ENCODE data around the gene PNMA6A.
"Not testable (repeated sequence)": the region's sequence is repeated elsewhere in the genome, so short reads cannot be mapped to it uniquely, and the experiment has no call there.

Gene PNMA6A

DNA sequence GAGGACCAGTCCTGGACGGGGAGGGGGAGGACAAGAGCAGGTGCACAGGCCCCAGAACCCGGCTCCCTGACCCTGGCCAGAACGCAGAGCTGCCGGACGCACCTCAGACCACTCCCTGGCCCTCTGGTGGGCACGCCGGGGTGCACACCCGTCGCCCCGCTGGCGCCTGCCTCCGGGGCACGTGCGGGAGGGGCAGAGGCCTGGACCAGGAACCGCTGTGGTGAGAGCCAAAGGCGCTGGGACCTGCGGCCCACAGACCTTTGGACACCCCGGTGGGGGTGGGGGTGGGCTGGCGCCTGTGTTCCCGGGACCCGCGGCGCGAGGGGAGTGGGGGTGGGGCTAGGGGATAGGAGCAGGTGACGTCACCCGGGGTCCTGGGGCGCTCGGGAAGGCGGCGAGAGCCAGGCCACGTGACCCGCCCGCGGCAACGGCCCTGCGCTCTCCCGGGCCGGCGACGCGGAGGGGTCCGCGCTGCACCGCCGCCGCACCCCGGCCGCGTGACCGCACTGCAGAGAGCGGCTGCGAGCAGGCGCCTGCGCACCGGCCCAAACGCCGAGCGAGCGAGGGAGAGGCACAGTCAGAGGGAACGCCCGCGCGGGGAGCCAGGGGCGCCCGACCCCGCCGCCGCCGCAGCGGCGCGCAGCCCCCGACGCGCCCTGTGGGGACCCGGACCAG lies at the start of gene PNMA6A:
PNMA6A (plus strand) TSS at position 546 of the 675 bp plus-strand sequence. CDS start 609 bp downstream, outside the sequence.
- not testable (repeated sequence) for DNase-seq

DNA sequence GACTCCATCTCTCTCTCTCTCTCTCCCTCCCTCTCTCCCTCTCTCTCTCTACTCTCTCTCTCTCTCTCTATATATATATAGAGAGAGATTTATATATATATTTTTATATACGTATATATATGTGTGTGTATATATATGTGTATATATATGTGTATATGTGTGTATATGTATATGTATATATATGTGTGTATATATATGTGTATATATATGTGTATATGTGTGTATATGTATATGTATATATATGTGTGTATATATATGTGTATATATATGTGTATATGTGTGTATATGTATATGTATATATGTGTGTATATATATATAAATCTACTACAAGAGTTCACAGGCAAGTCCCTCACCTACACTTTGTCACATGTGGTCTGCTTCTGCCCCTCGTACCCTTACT lies 45.8 kb upstream of the PNMA6A start:
- not testable (repeated sequence) for DNase-seq

DNA sequence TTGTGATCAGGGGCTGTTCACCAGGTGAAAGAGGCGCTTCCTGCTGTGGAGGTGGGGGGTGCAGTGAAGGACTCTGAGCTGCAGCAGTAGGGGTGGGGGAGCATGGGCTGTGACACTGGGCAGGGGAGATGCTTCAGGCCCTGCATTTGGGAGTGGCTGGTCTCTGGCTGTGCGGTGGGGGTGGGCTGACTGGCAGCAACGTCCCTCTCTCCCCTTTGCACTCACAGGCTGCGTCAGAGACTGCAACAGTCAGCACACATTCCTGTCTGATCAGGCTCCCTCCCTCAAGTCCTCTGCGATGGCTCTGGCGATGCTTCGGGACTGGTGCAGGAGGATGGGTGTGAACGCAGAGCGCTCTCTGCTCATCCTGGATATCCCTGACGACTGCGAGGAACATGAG lies 43.8 kb upstream of the PNMA6A start:
- not testable (repeated sequence) for DNase-seq

DNA sequence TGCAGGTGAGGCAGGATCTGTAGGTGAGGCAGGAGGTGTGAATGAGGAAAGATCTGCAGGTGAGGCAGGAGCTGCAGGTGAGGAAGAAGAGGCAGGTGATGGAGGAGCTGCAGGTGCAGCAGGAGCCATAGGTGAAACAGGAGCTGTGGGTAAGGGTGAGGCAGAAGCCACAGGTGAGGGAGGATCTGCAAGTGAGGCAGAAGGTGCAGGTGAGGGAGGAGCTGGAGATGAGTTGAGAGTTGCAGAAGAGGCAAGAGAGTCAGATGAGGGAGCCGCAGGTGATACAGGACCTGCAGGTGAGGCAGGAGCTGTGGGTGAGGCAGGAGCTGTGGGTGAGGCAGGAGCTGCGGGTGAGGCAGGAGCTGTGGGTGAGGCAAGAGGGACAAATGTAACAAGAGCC lies 43.1 kb upstream of the PNMA6A start:
- DNase-seq, result no peak

DNA sequence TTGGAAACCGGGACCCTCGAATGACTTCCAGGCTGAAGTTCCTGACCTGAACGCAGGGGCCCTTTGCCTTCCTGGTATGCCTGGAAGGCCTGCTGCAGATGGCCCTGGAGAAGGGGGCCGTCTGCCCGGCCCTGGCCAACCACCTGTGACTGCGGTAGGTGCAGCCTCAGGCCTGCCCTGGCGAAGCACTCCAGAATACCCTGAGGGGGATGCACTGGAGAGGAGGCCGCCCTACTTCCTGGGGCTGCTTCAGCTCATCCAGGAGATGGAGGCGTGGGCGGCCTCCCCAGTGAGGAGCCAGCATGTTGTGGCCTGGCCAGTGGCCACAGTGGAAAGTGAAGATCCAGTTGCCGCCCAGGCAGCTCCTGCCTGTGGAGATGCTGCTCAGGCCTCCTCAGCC lies 42.4 kb upstream of the PNMA6A start:
- no peak for DNase-seq

DNA sequence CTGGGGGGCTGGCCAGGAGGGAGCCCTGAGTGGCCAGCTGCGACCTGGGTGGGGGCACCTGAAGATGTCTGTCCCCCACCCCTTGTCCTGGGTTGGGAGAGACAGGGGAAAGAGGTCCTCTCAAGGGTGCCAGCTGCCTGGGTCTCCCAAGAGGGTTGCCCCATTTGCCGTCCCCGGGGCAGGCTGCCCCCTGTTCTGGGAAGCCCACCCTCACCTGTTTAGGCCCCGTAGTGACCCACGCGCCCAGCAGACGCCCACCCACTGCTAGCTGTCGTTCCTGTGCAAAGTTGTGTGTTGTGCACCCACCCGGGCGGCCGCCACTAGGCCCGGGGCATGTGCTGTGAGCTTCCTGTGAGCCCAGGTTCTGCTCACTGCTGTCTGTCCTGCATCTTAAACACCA lies 41.5 kb upstream of the PNMA6A start:
- no peak for DNase-seq

DNA sequence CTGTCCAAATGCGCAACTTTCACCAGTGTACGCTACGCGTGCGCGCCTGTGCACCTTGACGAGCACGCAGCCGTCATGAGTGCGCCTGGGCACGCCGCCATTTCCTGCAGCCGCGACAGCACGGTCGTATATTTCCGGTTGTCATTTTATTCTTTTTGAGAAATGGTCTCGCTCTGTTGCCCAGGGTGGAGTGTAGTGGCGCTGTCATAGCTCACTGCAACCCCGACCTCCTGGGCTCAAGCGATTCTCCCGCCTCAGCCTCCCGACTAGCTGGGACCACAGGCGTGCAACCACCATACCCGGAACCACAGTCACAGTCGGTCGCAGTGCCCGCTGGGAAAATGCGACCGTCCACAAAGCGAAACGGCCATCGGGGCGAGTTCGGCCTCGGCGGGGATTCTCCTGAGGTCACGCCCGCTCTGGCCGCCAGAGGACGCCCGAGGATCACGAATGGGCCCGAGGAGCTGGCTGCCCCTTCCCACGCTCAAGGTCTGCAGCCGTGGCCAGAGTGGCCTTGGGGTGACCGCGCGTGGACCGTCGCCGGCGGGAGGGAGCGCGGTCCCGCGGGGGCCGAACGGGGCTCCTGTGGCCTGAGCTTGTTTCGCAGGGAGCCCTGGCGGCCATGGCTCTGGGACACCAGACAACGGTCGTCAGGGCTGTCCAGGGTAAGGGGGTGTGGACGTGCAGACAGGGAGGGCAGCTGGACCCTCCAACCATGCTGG lies 39.7 kb upstream of the PNMA6A start:
- DNase-seq, result peak in 1 of 2 donors; percentile 50

DNA sequence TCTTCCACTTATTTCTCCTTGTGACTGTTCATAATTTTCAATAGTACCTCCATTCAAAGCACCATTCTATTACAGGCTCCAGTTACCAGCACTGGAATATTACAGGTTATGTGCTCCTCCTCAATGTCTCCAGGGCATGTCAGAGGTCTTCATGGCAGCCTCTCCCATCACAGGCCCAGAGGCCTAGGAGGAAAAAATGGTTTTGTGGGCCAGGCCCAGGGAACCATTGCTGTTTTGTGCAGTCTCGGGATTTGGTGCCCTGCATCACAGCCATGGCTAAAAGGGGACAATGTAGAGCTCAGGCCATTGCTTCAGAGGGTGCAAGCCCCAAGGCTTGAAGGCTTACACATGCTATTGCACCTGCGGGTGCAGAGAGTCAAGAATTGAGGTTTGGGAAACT lies 23.2 kb upstream of the PNMA6A start:
- DNase-seq, result no peak

DNA sequence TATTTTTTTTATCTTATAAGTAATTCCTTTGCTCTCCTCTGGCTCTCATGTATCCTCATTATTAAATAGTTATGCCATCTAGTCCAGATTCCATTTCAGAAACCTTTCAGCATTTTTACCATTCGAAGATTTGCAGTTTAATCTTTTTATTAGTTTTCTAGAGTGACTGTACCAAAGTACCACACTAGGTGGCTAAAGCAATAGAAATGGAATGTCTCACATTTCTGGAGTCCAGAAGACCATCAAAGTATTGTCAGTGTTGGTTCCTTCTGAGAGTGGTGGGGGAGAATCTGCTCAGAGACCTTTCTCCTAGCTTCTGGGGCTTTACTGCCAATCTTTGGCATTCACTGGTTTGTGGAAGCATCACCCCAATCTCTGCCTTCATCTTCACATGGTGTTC lies 19.7 kb upstream of the PNMA6A start:
- no peak for DNase-seq

DNA sequence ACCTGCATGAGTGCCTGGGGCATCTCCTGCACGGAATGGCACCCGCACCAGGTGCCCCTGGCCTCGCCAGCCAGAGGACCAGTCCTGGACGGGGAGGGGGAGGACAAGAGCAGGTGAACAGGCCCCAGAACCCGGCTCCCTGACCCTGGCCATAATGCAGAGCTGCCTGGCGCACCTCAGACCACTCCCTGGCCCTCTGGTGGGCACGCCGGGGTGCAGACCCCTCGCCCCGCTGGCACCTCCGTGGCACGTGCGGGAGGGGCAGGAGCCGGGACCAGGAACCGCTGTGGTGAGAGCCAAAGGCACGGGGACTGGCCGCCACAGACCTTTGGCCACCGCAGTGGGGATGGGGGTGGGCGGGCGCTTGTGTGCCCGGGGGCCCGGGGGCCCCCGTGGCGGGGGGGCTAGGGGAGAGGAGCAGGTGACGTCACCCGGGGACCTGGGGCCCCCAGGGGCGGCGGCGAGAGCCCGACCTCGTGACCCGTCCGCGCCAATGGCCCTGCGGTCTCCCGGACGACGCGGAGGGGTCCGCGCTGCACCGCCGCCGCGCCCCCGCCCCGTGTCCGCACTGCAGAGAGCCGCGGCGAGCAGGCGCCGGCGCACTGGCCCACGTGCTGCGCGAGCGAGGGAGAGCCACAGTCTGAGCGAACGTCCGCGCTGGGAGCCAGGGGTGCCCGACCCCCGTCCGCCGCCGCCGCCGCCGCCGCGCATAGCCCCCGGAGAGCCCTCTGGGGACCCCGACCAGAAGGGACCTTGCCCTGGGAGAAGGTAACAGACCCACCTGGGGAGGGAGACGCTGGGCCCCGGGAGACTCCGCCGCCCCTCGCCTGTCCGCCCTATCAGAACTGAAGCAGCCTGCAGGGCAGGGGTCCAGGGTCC lies 16.1 kb upstream of the PNMA6A start, which contains the start of gene PNMA3:
PNMA3 (plus strand) TSS at position 600 of the 879 bp plus-strand sequence. CDS start 586 bp downstream, outside the sequence.
- no peak for DNase-seq

DNA sequence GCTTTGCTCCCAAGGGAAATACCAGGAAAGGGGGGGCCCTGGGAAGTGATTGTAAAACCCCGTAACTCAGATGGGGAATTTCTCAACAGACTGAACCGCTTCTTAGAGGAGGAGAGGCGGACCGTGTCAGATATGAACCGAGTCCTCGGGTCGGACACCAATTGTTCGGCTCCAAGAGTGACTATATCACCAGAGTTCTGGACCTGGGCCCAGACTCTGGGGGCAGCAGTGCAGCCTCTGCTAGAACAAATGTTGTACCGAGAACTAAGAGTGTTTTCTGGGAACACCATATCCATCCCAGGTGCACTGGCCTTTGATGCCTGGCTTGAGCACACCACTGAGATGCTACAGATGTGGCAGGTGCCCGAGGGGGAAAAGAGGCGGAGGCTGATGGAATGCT lies 15.0 kb upstream of the PNMA6A start:
- no peak for DNase-seq

DNA sequence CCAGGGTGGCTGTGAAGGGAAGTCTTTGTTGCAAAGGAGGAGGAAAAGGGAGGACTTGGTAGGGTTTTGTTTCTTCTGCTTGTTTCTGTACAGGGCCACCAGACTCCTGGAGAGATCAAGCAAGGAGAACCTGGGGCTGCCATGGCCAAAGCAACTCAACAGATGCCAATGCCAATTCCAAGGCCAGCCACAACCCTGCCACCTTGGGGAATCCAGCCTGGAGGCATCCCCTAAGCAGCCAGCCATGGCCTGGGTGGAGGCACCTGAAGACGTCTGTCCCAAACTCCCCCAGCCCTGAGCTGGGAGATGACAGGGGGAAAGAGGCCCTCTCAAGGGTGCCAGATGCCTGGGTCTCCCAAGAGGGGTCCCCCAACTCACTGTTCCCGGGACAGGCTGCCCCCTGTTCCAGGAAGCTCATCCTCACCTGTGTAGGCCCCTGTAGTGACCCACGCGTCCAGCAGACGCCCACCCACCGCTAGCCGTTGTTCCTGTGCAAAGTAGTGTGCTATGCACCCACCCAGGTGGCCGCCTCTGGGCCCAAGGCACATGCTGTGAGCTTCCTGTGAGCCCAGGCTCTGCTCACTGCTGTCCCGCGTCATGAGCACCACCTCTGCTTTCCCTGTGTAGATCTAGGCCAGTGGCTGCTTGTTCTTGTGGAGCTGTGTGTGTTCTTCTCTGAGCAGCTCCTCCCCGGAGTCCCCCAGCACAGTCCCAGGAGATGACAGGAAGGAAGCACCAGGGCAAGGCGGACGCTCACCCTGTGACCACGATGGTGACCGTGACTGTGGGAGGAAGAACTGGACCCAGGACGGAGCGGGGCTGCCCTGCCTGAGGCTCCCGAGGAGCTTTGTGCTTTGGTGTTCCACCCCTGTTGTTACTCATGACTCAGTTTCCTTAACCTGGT lies 12.8 kb upstream of the PNMA6A start:
- no peak for DNase-seq

DNA sequence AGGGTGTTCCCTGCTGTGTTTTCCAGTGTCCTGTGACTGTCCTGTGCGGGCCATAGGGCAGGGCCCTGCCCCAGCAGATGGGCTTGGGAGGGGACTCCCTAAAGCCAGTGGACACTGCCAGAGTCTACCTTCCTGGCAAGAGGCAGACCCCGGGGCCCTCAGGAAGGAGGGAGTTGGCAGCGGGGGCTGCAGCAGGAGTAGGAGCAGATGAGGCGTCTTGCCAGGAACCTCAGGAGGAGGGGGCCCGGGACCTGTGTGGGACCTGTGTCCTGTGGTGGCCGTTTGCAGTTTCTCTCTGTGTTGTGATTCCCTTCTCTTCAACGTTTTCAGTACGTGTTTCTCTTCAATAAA lies 12.2 kb upstream of the PNMA6A start:
- DNase-seq, result no peak

DNA sequence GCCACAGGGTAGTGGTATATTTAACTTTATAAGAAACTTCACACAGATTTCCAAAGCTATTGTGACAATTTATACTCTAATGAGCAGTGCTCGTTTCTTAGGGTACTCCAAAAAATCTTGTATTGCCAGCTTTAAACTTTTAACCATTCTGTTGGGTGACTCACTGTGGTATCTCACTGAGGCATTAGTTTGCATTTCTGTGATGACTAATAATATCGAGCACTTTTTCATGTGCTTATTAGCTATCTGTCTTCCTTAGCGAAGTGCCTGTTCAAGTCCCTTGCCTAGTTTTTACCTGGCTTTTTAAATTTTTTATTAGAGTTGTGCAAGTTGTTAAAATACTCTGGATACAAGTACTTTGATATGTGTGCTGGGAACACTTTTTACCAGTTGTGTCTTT lies 10.5 kb upstream of the PNMA6A start:
- no peak for DNase-seq

DNA sequence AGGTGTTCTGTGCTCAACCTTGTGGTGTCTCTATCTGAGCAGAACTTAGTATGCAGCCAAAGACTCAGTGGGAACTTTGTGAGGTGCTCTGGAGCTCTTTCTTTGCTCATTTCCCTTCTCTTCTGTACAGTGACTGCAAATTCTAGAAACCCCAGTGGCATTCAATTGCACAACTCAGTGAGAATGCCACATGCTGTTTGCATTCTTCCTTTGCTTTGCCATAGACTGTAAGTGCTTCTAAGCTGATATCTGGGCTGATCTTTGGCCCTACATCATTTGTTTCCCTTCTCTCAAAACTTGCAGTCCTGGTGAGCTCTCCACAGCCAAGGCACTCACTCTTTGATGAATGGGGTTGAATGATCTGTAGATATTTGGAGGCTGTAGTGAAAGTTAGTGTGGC lies 8.9 kb upstream of the PNMA6A start:
- no peak for DNase-seq

DNA sequence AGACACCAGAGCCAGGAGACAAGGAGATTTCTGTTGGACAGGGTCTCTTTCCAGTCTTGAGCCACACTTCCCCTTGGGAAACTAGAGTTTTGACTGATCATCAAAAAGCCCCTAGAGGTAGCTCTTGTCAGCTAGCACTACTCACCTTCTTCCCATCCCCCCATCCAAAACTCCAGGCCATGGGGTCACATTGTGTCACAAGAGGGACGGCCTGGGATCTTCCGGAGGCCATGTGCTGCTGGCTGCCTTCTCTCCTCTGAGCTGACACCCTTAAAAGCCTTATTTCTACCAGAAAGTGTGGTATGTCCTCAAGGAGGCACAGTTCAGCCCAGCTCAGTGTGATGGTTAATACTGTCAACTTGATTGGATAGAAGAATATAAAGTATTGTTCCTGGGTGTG lies 8.2 kb upstream of the PNMA6A start:
- DNase-seq, result no peak

DNA sequence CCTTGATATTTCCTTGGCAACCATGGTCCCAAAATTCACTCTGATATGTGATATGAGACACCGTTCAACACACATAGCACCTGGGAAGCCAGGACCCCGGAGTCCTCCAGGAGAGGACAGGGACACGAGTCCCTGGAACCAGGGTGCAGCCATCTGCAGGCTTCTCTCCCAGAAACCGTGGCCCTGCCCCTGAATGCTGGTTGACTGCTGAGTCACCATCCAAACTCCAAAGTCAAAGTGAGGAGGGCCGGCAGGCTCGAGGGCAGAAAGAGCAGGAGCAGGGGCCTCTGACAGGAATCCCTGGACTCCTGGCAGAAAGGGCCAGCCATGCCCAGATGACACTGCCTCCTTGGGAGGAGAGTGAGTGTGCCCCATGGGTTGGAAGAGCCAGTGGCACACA lies 6.9 kb upstream of the PNMA6A start:
- DNase-seq, result no peak

DNA sequence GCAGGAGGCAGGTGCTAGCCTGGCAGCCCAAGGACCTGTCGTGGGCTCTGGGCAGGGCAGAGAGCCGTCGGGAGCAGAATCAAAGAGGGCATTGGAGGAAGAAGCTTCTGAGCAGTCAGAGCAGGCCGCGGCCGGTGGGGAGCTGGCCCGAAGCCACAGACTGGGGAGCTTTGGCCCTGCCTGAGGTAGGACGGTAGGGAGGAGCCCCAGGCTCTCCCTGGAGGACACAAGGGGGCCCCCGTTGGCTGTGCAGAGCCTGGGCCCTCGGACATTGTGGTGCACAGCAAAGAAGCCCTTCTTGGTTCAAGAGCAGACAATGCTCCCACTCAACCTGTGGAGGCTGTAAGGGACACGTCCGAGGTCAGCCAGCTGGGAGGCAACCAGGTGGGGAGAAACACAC lies 5.9 kb upstream of the PNMA6A start:
- not testable (repeated sequence) for DNase-seq

DNA sequence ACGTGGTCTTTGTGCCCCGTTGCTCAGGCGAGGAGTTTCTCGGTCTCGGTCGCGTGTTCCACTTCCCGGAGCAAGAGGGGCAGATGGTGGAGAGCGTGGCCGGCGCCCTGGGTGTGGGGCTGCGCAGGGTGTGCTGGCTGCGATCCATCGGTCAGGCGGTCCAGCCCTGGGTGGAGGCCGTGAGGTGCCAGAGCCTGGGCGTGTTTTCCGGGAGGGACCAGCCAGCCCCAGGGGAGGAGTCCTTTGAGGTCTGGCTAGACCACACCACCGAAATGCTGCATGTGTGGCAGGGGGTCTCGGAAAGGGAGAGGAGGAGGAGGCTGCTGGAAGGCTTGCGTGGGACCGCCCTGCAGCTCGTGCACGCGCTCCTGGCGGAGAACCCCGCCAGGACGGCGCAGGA lies 1.1 kb downstream of the PNMA6A start:
- not testable (repeated sequence) for DNase-seq

DNA sequence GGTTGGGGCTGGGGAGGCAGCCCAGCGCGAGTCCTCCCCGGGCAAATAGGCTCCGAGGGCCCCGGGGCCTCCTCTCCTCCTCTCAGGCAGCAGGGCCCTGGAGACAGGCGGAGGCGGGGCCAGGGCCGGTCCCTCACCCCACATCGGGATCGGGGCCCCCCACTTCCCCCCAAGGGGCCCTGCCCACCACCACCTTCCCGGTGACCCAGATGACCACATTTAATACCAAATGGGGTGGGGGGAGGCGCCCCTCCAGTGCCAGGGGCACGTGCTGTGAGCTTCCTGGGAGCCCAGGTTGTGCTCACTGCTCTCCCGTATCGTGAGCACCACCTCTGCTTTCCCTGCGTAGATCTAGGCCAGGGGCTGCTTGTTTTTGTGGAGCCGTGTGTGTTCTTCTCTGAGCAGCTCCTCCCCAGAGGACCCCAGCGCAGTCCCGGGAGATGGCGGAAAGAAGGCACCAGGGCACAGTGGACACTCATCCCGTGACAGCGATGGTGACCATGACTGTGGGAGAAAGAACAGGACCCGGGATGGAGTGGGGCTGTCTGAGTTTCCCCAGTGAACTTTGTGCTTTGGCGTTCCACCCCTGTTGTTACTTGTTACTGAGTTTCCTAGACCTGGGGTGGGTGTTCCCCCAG lies 2.1 kb downstream of the PNMA6A start:
- no peak for DNase-seq

DNA sequence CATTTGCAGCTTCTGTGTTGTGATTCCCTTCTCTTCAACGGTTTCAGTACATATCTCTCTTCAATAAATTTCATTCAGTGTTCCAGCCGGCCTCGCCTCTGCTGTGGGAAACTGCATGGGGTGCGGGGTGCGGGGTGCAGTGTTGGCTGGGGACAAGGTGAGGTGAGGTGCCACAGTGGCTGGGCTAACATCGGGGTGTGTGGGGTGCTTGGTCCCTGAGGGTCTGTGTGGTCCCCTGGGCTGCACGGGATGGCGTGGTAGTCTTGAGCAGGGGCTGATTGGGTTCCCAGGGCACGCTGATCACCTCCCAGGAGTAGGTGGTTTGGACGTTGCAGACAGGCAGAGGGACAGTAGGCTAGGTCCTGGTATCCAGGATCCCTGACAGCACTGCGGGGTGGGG lies 2.7 kb downstream of the PNMA6A start:
- no peak for DNase-seq

DNA sequence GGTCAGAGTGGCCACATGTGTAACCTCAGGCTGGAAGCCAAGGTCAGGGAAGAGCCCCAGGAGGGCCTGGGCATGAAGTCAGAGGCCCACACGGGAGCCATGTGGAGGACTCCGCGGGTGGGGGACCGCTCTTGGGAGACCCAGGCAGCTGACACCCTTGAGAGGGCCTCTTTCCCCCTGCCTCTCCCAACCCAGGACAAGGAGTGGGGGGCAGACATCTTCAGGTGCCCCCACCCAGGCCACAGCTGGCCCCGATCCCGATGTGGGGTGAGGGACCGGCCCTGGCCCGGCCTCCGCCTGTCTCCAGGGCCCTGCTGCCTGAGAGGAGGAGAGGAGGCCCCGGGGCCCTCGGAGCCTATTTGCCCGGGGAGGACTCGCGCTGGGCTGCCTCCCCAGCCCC lies 3.1 kb downstream of the PNMA6A start:
- no peak for DNase-seq

All from hippocampal formation (tissue), 2 donors.